Measurements from ENCODE around the gene SERPINI1.

SERPINI1 gene

GRCh38 chr3:167830007-167830406 lies 94.5 kb downstream of the SERPINI1 start:
- Mint-ChIP-seq H3K36me3 (no peaks in the 10 kb centered on the region), H3K27ac (peak overlapping the region; percentile 78), H3K9me3 (no peaks in the 10 kb centered on the region), H3K4me3 (peak overlapping the region; percentile 17), H3K4me1 (peaks cover 15% of the 10 kb centered on the region), H3K27me3 (no peaks in the 10 kb centered on the region)
- DNase-seq (ENCODE audit: low spot score in 2 of 2), result peak in 1 of 2 donors; percentile 20
- ATAC-seq (ENCODE audit: low read depth), result peak; percentile 95

GRCh38 chr3:167835359-167835758 lies 99.8 kb downstream of the SERPINI1 start:
- Mint-ChIP-seq H3K36me3 (no peaks in the 10 kb centered on the region), H3K9me3 (no peaks in the 10 kb centered on the region), H3K27ac (no peak overlapping the region), H3K4me1 (peaks cover 3% of the 10 kb centered on the region), H3K4me3 (no peak overlapping the region), H3K27me3 (peaks cover 2% of the 10 kb centered on the region)
- DNase-seq (ENCODE audit: low spot score in 2 of 2) (no peak), ATAC-seq (ENCODE audit: low read depth) (no peak)

- ATAC-seq (ENCODE audit: low read depth), result no peak
- peaks cover 2% of the 10 kb centered on the region for H3K27me3 Mint-ChIP-seq
- no peak overlapping the region for H3K4me3 Mint-ChIP-seq
- H3K27ac Mint-ChIP-seq, result no peak overlapping the region
- no peaks in the 10 kb centered on the region for H3K9me3 Mint-ChIP-seq
- no peak for DNase-seq (ENCODE audit: low spot score in 2 of 2)
- H3K4me1 Mint-ChIP-seq, result no peaks in the 10 kb centered on the region
- H3K36me3 Mint-ChIP-seq, result no peaks in the 10 kb centered on the region
Observed at GRCh38 chr3:167835953-167836352, 100.4 kb downstream of the SERPINI1 start.

- no peak for DNase-seq (ENCODE audit: low spot score in 2 of 2)
- Mint-ChIP-seq H3K4me3 (no peak overlapping the region), H3K36me3 (no peaks in the 10 kb centered on the region), H3K4me1 (no peaks in the 10 kb centered on the region), H3K27ac (no peak overlapping the region), H3K27me3 (peaks cover 2% of the 10 kb centered on the region), H3K9me3 (no peaks in the 10 kb centered on the region)
- no peak for ATAC-seq (ENCODE audit: low read depth)
Observed at GRCh38 chr3:167837466-167837865, 101.9 kb downstream of the SERPINI1 start.

GRCh38 chr3:167839460-167840134 lies 104.1 kb downstream of the SERPINI1 start:
- Mint-ChIP-seq H3K4me1 (peaks cover 12% of the 10 kb centered on the region), H3K27ac (no peak overlapping the region), H3K36me3 (no peaks in the 10 kb centered on the region), H3K27me3 (peaks cover 2% of the 10 kb centered on the region), H3K9me3 (no peaks in the 10 kb centered on the region), H3K4me3 (no peak overlapping the region)
- no peak for DNase-seq (ENCODE audit: low spot score in 2 of 2)
- no peak for ATAC-seq (ENCODE audit: low read depth)

- Mint-ChIP-seq H3K9me3 (no peaks in the 10 kb centered on the region), H3K4me3 (no peak overlapping the region), H3K4me1 (peaks cover 12% of the 10 kb centered on the region), H3K36me3 (no peaks in the 10 kb centered on the region), H3K27me3 (peaks cover 2% of the 10 kb centered on the region), H3K27ac (no peak overlapping the region)
- DNase-seq (ENCODE audit: low spot score in 2 of 2) (no peak), ATAC-seq (ENCODE audit: low read depth) (no peak)
Observed at GRCh38 chr3:167840247-167840646, 104.7 kb downstream of the SERPINI1 start.

- H3K4me1 Mint-ChIP-seq, result peaks cover 12% of the 10 kb centered on the region
- no peak for DNase-seq (ENCODE audit: low spot score in 2 of 2)
- H3K4me3 Mint-ChIP-seq, result peak overlapping the region; percentile 9
- H3K27me3 Mint-ChIP-seq, result no peaks in the 10 kb centered on the region
- peak; percentile 55 for ATAC-seq (ENCODE audit: low read depth)
- H3K27ac Mint-ChIP-seq, result no peak overlapping the region
- H3K9me3 Mint-ChIP-seq, result peaks cover 3% of the 10 kb centered on the region
- no peaks in the 10 kb centered on the region for H3K36me3 Mint-ChIP-seq
Observed at GRCh38 chr3:167843481-167843880, 108.0 kb downstream of the SERPINI1 start.

- peaks cover 12% of the 10 kb centered on the region for H3K4me1 Mint-ChIP-seq
- H3K27me3 Mint-ChIP-seq, result no peaks in the 10 kb centered on the region
- no peak overlapping the region for H3K27ac Mint-ChIP-seq
Observed at GRCh38 chr3:167843886-167844285, 108.4 kb downstream of the SERPINI1 start.

GRCh38 chr3:167844528-167844927 lies 109.0 kb downstream of the SERPINI1 start:
- no peaks in the 10 kb centered on the region for H3K27me3 Mint-ChIP-seq

More at GRCh38 chr3:167843886-167844285, 108.4 kb downstream of the SERPINI1 start:
- ATAC-seq (ENCODE audit: low read depth) (peak; percentile 95), DNase-seq (ENCODE audit: low spot score in 2 of 2) (no peak)
- peak overlapping the region; percentile 9 for H3K4me3 Mint-ChIP-seq
- peaks cover 3% of the 10 kb centered on the region for H3K9me3 Mint-ChIP-seq
- H3K36me3 Mint-ChIP-seq, result no peaks in the 10 kb centered on the region

GRCh38 chr3:167851171-167851570 lies 115.7 kb downstream of the SERPINI1 start:
- Mint-ChIP-seq H3K36me3 (no peaks in the 10 kb centered on the region), H3K27ac (no peak overlapping the region), H3K9me3 (peaks cover 3% of the 10 kb centered on the region), H3K4me3 (no peak overlapping the region), H3K27me3 (no peaks in the 10 kb centered on the region), H3K4me1 (no peaks in the 10 kb centered on the region)
- no peak for ATAC-seq (ENCODE audit: low read depth)
- DNase-seq (ENCODE audit: low spot score in 2 of 2), result no peak

More at GRCh38 chr3:167844528-167844927, 109.0 kb downstream of the SERPINI1 start:
- no peak overlapping the region for H3K4me3 Mint-ChIP-seq
- ATAC-seq (ENCODE audit: low read depth), result no peak
- H3K36me3 Mint-ChIP-seq, result no peaks in the 10 kb centered on the region
- DNase-seq (ENCODE audit: low spot score in 2 of 2), result no peak
- H3K4me1 Mint-ChIP-seq, result peaks cover 12% of the 10 kb centered on the region
- H3K9me3 Mint-ChIP-seq, result peaks cover 3% of the 10 kb centered on the region
- no peak overlapping the region for H3K27ac Mint-ChIP-seq

GRCh38 chr3:167851749-167852148 lies 116.2 kb downstream of the SERPINI1 start:
- H3K4me3 Mint-ChIP-seq, result no peak overlapping the region
- no peak for ATAC-seq (ENCODE audit: low read depth)
- H3K27ac Mint-ChIP-seq, result no peak overlapping the region
- no peaks in the 10 kb centered on the region for H3K4me1 Mint-ChIP-seq
- no peak for DNase-seq (ENCODE audit: low spot score in 2 of 2)
- H3K27me3 Mint-ChIP-seq, result no peaks in the 10 kb centered on the region
- no peaks in the 10 kb centered on the region for H3K36me3 Mint-ChIP-seq
- H3K9me3 Mint-ChIP-seq, result peaks cover 3% of the 10 kb centered on the region

GRCh38 chr3:167852216-167852615 lies 116.7 kb downstream of the SERPINI1 start:
- no peaks in the 10 kb centered on the region for H3K36me3 Mint-ChIP-seq
- ATAC-seq (ENCODE audit: low read depth) (no peak), DNase-seq (ENCODE audit: low spot score in 2 of 2) (no peak)
- no peaks in the 10 kb centered on the region for H3K27me3 Mint-ChIP-seq
- peaks cover 3% of the 10 kb centered on the region for H3K9me3 Mint-ChIP-seq
- no peaks in the 10 kb centered on the region for H3K4me1 Mint-ChIP-seq
- H3K27ac Mint-ChIP-seq, result no peak overlapping the region
- H3K4me3 Mint-ChIP-seq, result no peak overlapping the region

GRCh38 chr3:167854063-167854462 lies 118.5 kb downstream of the SERPINI1 start:
- no peak for ATAC-seq (ENCODE audit: low read depth)
- no peaks in the 10 kb centered on the region for H3K9me3 Mint-ChIP-seq
- no peak overlapping the region for H3K4me3 Mint-ChIP-seq

GRCh38 chr3:167854846-167855245 lies 119.3 kb downstream of the SERPINI1 start:
- Mint-ChIP-seq H3K9me3 (no peaks in the 10 kb centered on the region), H3K4me3 (no peak overlapping the region), H3K36me3 (no peaks in the 10 kb centered on the region), H3K27me3 (no peaks in the 10 kb centered on the region), H3K27ac (no peak overlapping the region), H3K4me1 (no peaks in the 10 kb centered on the region)
- no peak for DNase-seq (ENCODE audit: low spot score in 2 of 2)
- no peak for ATAC-seq (ENCODE audit: low read depth)

More at GRCh38 chr3:167854063-167854462, 118.5 kb downstream of the SERPINI1 start:
- H3K27ac Mint-ChIP-seq, result no peak overlapping the region
- no peaks in the 10 kb centered on the region for H3K27me3 Mint-ChIP-seq
- no peak for DNase-seq (ENCODE audit: low spot score in 2 of 2)
- no peaks in the 10 kb centered on the region for H3K4me1 Mint-ChIP-seq
- no peaks in the 10 kb centered on the region for H3K36me3 Mint-ChIP-seq

GRCh38 chr3:167855306-167855705 lies 119.8 kb downstream of the SERPINI1 start:
- DNase-seq (ENCODE audit: low spot score in 2 of 2), result no peak
- no peaks in the 10 kb centered on the region for H3K4me1 Mint-ChIP-seq
- ATAC-seq (ENCODE audit: low read depth), result no peak
- no peaks in the 10 kb centered on the region for H3K36me3 Mint-ChIP-seq
- no peak overlapping the region for H3K4me3 Mint-ChIP-seq
- H3K27me3 Mint-ChIP-seq, result no peaks in the 10 kb centered on the region
- no peaks in the 10 kb centered on the region for H3K9me3 Mint-ChIP-seq
- no peak overlapping the region for H3K27ac Mint-ChIP-seq

Data from memory B cell (primary cell).